Hair follicular keratinocyte (primary cell): Measurements from ENCODE around the gene PYURF. TPM values are rescaled to one million over a fixed set of nuclear protein-coding genes. Genes with fewer than 3 reads are reported as not detected.

ENCODE experiments used
- total RNA-seq: library from RNA; depleted of rRNA; stranded (reverse); fragments of >200 nt; gene quantifications from 2 replicates; pipeline ENCODE4 v1.2.3, GENCODE V29; 2015

The PYURF gene
- 59.6 and 83.4 TPM in 2 replicates for total RNA-seq

GRCh38 chr4:88523325-88524129, at the start of gene PYURF:
PYURF (minus strand) TSS chr4:88523776; CDS start chr4:88523700, 76 bp downstream.

Other genes with a start within 250 kb of the PYURF start
- 9.9 and 14.2 TPM in 2 replicates for gene PPM1K, start 239.2 kb downstream of the PYURF start, total RNA-seq
- gene HERC6, start 144.9 kb downstream of the PYURF start, total RNA-seq: 4.5 and 4.9 TPM in 2 replicates
- gene HERC5, start 66.7 kb downstream of the PYURF start, total RNA-seq: 1.6 and 2.4 TPM in 2 replicates
- 15.3 and 20.8 TPM in 2 replicates for gene HERC3, start 68.7 kb upstream of the PYURF start, total RNA-seq
- 0.70 and 1.6 TPM in 2 replicates for gene NAP1L5, start 174.1 kb upstream of the PYURF start, total RNA-seq